Measurements from ENCODE around the gene CXADR. TPM values are rescaled to one million over a fixed set of nuclear protein-coding genes. Genes with fewer than 3 reads are reported as not detected.

The CXADR gene
- total RNA-seq, 1 experiment from 2014 or later = 21.7 TPM

DNA sequence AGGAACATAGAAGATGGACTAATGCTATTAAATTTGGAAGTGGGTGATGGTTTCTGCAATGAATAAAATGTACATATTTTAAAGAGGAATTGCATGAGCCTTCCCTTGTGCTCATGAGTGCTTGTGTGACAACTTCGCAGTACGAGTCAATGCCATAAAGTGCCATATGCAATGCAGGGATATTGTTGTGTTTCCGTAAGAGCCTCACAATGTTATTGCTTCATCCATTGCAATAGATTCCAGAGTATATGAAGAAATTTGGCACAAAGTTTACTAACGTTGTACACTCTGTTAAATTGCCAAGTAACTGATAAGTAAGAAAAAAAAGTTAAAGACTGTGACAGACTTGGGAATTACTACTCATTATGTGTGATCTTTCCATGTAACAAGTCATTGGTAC is 77.6 kb downstream of the CXADR start:
- no peak for DNase-seq
- TF ChIP-seq, protein P1, sequence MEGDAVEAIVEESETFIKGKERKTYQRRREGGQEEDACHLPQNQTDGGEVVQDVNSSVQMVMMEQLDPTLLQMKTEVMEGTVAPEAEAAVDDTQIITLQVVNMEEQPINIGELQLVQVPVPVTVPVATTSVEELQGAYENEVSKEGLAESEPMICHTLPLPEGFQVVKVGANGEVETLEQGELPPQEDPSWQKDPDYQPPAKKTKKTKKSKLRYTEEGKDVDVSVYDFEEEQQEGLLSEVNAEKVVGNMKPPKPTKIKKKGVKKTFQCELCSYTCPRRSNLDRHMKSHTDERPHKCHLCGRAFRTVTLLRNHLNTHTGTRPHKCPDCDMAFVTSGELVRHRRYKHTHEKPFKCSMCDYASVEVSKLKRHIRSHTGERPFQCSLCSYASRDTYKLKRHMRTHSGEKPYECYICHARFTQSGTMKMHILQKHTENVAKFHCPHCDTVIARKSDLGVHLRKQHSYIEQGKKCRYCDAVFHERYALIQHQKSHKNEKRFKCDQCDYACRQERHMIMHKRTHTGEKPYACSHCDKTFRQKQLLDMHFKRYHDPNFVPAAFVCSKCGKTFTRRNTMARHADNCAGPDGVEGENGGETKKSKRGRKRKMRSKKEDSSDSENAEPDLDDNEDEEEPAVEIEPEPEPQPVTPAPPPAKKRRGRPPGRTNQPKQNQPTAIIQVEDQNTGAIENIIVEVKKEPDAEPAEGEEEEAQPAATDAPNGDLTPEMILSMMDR (conservative IDR thresholded peaks at IDR 0.05) = no peak
- TF ChIP-seq EZH2 (IDR thresholded peaks at IDR 0.05; ENCODE audit: low read depth) = no peak
- Histone ChIP-seq H3K27ac (0 out of 2 replicates have a peak overlapping the region, but pooled peaks have one; percentile 2), H3K27me3 (ENCODE audit: insufficient read depth, low read depth) (no peaks in the 10 kb centered on the region), H3F3A (ENCODE audit: insufficient read depth, low read depth) (peaks cover 7% of the 10 kb centered on the region), H3K4me2 (no peak overlapping the region), H3K4me3 (no peak overlapping the region), H3K4me1 (replicated peaks; ENCODE audit: insufficient read depth) (no peaks in the 10 kb centered on the region), H3K9me2 (ENCODE audit: insufficient read depth) (no peaks in the 10 kb centered on the region), H3K36me3 (ENCODE audit: low read depth) (peaks cover 8% of the 10 kb centered on the region), H4K20me1 (ENCODE audit: insufficient read depth) (no peaks in the 10 kb centered on the region; the same call in 1 of the 2 replicates), H3K79me2 (ENCODE audit: low read depth) (no peaks in the 10 kb centered on the region), H3K9me3 (ENCODE audit: insufficient read depth, low read depth) (no peaks in the 10 kb centered on the region), H2AFZ (no peak overlapping the region)
- intact Hi-C loops (cut with micrococcal nuclease; ENCODE audit: unreplicated experiment) = no loop called here
- ChIA-PET POLR2A (ENCODE audit: unreplicated experiment) (no interaction called here), CTCF (interaction anchor here (0.6 kb wide), 1 partner anchor 1930 kb away, joined by 3 read pairs; no protein-coding TSS in a partner anchor)
- BruUV-seq (replicated peaks) = no TSS peak

DNA sequence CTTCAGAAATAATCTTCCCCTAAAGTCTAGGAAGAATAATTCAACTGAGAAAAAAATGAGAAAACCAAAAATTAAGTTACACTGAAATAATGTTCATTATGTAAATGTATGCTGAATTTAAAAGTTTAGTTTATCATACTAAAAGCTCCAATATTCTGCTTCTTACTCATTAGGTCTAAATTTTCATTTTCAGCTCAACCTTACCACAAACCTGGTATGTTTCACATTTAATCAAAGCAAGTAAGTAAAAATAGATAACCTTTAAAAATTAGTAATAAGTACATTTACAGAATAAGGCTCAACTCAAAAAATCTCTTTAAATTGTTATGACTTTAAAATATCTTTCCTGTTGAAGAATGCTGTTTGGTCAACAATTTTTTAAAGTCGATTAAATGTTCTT is 84.8 kb downstream of the CXADR start:
- TF ChIP-seq EZH2 (IDR thresholded peaks at IDR 0.05; ENCODE audit: low read depth) = no peak
- TF ChIP-seq, protein P1 (conservative IDR thresholded peaks at IDR 0.05) = no peak
- intact Hi-C loops (cut with micrococcal nuclease; ENCODE audit: unreplicated experiment) = no loop called here
- no TSS peak for BruUV-seq (replicated peaks)
- peaks cover 31% of the 10 kb centered on the region for H3K36me3 ChIP-seq (ENCODE audit: low read depth)
- no peak for DNase-seq
- ChIA-PET CTCF (no interaction called here), POLR2A (ENCODE audit: unreplicated experiment) (interaction anchor here (0.5 kb wide), 1 partner anchor 33 kb away, joined by 5 read pairs; no protein-coding TSS in a partner anchor)
- no peak overlapping the region for H3K4me3 ChIP-seq
- H3K27ac ChIP-seq = no peak overlapping the region
- H3K4me2 ChIP-seq = no peak overlapping the region
- H3K9me3 ChIP-seq (ENCODE audit: insufficient read depth, low read depth) = no peaks in the 10 kb centered on the region
- H3F3A ChIP-seq (ENCODE audit: insufficient read depth, low read depth) = 0 out of 2 replicates have a peak, but pooled peaks cover 4% of the 10 kb centered on the region
- no peaks in the 10 kb centered on the region for H3K9me2 ChIP-seq (ENCODE audit: insufficient read depth)
- H4K20me1 ChIP-seq (ENCODE audit: insufficient read depth) = no peaks in the 10 kb centered on the region; the same call in 1 of the 2 replicates
- H3K27me3 ChIP-seq (ENCODE audit: insufficient read depth, low read depth) = no peaks in the 10 kb centered on the region
- H3K4me1 ChIP-seq (replicated peaks; ENCODE audit: insufficient read depth) = 0 out of 2 replicates have a peak, but pooled peaks cover 2% of the 10 kb centered on the region
- no peaks in the 10 kb centered on the region for H3K79me2 ChIP-seq (ENCODE audit: low read depth)
- no peak overlapping the region for H2AFZ ChIP-seq

DNA sequence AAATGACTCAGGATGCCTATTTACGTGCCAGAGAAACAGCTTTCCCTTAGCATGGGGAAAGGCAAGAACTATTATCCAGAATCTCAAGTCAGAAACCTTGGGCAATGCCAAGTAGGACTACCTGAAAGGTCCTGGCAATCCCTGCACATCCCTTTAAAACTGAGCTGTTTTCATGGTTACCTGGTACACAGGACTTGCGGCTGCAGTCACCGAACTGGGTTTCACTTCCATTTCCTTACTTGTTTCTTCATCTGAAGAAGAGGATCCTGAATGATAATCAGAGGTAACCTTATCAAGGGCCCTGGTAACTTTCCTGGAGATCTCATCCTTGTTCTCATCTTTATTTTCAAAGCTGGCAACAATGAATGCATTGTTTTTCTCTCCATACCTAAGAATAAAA is 85.6 kb downstream of the CXADR start:
- Histone ChIP-seq H3K27ac (no peak overlapping the region), H3K9me2 (ENCODE audit: insufficient read depth) (no peaks in the 10 kb centered on the region), H3K27me3 (ENCODE audit: insufficient read depth, low read depth) (no peaks in the 10 kb centered on the region), H2AFZ (no peak overlapping the region), H3K4me3 (no peak overlapping the region), H3F3A (ENCODE audit: insufficient read depth, low read depth) (0 out of 2 replicates have a peak, but pooled peaks cover 4% of the 10 kb centered on the region), H3K4me2 (no peak overlapping the region), H3K4me1 (replicated peaks; ENCODE audit: insufficient read depth) (peaks cover 9% of the 10 kb centered on the region; the same call in 1 of the 2 replicates), H3K36me3 (ENCODE audit: low read depth) (peaks cover 34% of the 10 kb centered on the region), H3K79me2 (ENCODE audit: low read depth) (no peaks in the 10 kb centered on the region), H3K9me3 (ENCODE audit: insufficient read depth, low read depth) (no peaks in the 10 kb centered on the region), H4K20me1 (ENCODE audit: insufficient read depth) (no peaks in the 10 kb centered on the region; the same call in 1 of the 2 replicates)
- no peak for DNase-seq
- BruUV-seq (replicated peaks) = no TSS peak
- ChIA-PET CTCF (no interaction called here), POLR2A (ENCODE audit: unreplicated experiment) (no interaction called here)
- intact Hi-C loops (cut with micrococcal nuclease; ENCODE audit: unreplicated experiment) = no loop called here
- no peak for TF ChIP-seq EZH2 (IDR thresholded peaks at IDR 0.05; ENCODE audit: low read depth)
- TF ChIP-seq, protein P1 (conservative IDR thresholded peaks at IDR 0.05) = no peak

Measured in PC-9 (cell line).